Liver (tissue), 9 donors: ENCODE data around the gene TMEM217. TPM values are rescaled to one million over a fixed set of nuclear protein-coding genes. Genes with fewer than 3 reads are reported as not detected.

Source experiments
- DNase-seq: peaks from one replicate; pipeline ENCODE4 v3.0.0-alpha.2; 2017; ENCODE audit warnings: low spot score
- H3K27ac ChIP-seq, 2 donors: one replicate each; pipeline ENCODE4 v1.7.0; 2013; ENCODE audit warnings: inconsistent platforms in 2 of 2, low read length in 2 of 2, control low read depth in 1 of 2, low read depth in 1 of 2, mild to moderate bottlenecking in 1 of 2
- H3K27me3 ChIP-seq, 4 donors: one replicate each; pipeline versions ENCODE4 v1.6.1 to v1.7.0; 2013; ENCODE audit warnings: low read length in 3 of 4, inconsistent platforms in 1 of 4, mild to moderate bottlenecking in 1 of 4, moderate library complexity in 1 of 4; ENCODE audit not compliant: control insufficient read depth in 4 of 4, insufficient read depth in 4 of 4
- H3K36me3 ChIP-seq, 4 donors: one replicate each; pipeline versions ENCODE4 v1.6.1 to v1.7.0; 2013; ENCODE audit warnings: low read length in 3 of 4, mild to moderate bottlenecking in 3 of 4, low read depth in 1 of 4, moderate library complexity in 1 of 4; ENCODE audit not compliant: control insufficient read depth in 4 of 4, insufficient read depth in 3 of 4
- H3K4me1 ChIP-seq, 4 donors: one replicate each; pipeline versions ENCODE4 v1.6.1 to v1.7.0; 2013; ENCODE audit warnings: low read length in 3 of 4, mild to moderate bottlenecking in 3 of 4, moderate library complexity in 1 of 4; ENCODE audit not compliant: control insufficient read depth in 4 of 4, insufficient read depth in 4 of 4
- H3K4me3 ChIP-seq, 3 donors: one replicate each; pipeline versions ENCODE4 v1.6.1 to v1.7.0; 2013; ENCODE audit warnings: low read length in 3 of 3, control low read depth in 1 of 3, low read depth in 1 of 3, mild to moderate bottlenecking in 1 of 3
- H3K9ac ChIP-seq, 2 donors: one replicate each; pipeline ENCODE4 v1.7.0; 2013; ENCODE audit warnings: low read length in 2 of 2, mild to moderate bottlenecking in 2 of 2, moderate library complexity in 2 of 2, control low read depth in 1 of 2, low read depth in 1 of 2
- H3K9me3 ChIP-seq, 4 donors: one replicate each; pipeline versions ENCODE4 v1.6.1 to v1.7.0; 2013; ENCODE audit warnings: low read length in 3 of 4; ENCODE audit not compliant: control insufficient read depth in 4 of 4
- CTCF ChIP-seq: fragments of 150-350 bp; IDR thresholded peaks from 2 replicates; pipeline ENCODE4 v1.5.1; 2017; ENCODE audit warnings: improper control_type of control experiment, low read depth, low read length; ENCODE audit not compliant: missing input control
- EGR1 ChIP-seq, 2 donors: IDR thresholded peaks; 2 replicates each; pipeline ENCODE4 v1.6.1; 2016 to 2018; ENCODE audit warnings: antibody characterized with exemption in 2 of 2, low read depth in 2 of 2
- FOXA2 ChIP-seq: IDR thresholded peaks from 2 replicates; pipeline ENCODE4 v1.6.1; 2016; ENCODE audit warnings: antibody characterized with exemption
- HNF4A ChIP-seq, 2 donors: conservative IDR thresholded peaks; 2 replicates each; pipeline ENCODE4 v1.6.1; 2016; ENCODE audit warnings: antibody characterized with exemption in 2 of 2, mild to moderate bottlenecking in 2 of 2
- MAX ChIP-seq: IDR thresholded peaks from 2 replicates; pipeline ENCODE4 v1.6.1; 2016; ENCODE audit warnings: antibody characterized with exemption
- NR2F2 ChIP-seq: IDR thresholded peaks from 2 replicates; pipeline ENCODE4 v1.6.1; 2016; ENCODE audit warnings: antibody characterized with exemption
- RAD21 ChIP-seq, 2 donors: IDR thresholded peaks; 2 replicates each; pipeline ENCODE4 v1.6.1; 2016; ENCODE audit warnings: antibody characterized with exemption in 2 of 2, mild to moderate bottlenecking in 2 of 2
- REST ChIP-seq: IDR thresholded peaks from 2 replicates; pipeline ENCODE4 v1.6.1; 2016; ENCODE audit warnings: antibody characterized with exemption, mild to moderate bottlenecking
- SP1 ChIP-seq: IDR thresholded peaks from 2 replicates; pipeline ENCODE4 v1.6.1; 2018; ENCODE audit warnings: antibody characterized with exemption, mild to moderate bottlenecking
- ZBTB33 ChIP-seq: IDR thresholded peaks from 2 replicates; pipeline ENCODE4 v1.6.1; 2016; ENCODE audit warnings: antibody characterized with exemption
- WGBS: extraction: QIAGEN DNeasy Blood & Tissue Kit; methylation state at CpG from one replicate; pipeline ENCODE4 v1.1.7; 2013; 5-methylcytosine and 5-hydroxymethylcytosine counted together
- polyA plus RNA-seq, 2 donors: library from polyadenylated mRNA; stranded (reverse) in 1 of 2; unstranded in 1 of 2; fragments of 200-250 nt in 1 of 2; fragments of >200 nt in 1 of 2; fragmentation: Nextera tagmentation in 1 of 2; extraction: Ambion mirVana in 1 of 2; gene quantifications; one replicate each; pipeline versions ENCODE4 v1.2.1 to v1.2.3, GENCODE V29; 2013 to 2015
- total RNA-seq, 2 donors: library from RNA; depleted of rRNA; stranded (reverse); fragments of >200 nt; gene quantifications; one replicate each; pipeline ENCODE4 v1.2.3, GENCODE V29; 2014
- donor health status: healthy.
- donor health status: healthy.
- donor health status: healthy.
- donor health status: healthy.
- donor health status: healthy.

TMEM217 gene
- total and polyA plus RNA-seq, 4 donors: 0.39 to 3.2 (median 0.62) TPM

- Histone ChIP-seq H3K9me3 (no peaks in the 10 kb centered on the region), H3K4me3 (no peak overlapping the region), H3K27me3 (no peaks in the 10 kb centered on the region), H3K4me1 (peaks cover 8 to 16% (median 10%) of the 10 kb centered on the region in 4 donors), H3K27ac (peak overlapping the region; percentile 67 to 99), H3K36me3 (no peaks in the 10 kb centered on the region), H3K9ac (peak overlapping the region in 1 of 2 donors; percentile 77)
- no peak for TF ChIP-seq CTCF
- TF ChIP-seq HNF4A (conservative IDR thresholded peaks at IDR 0.05): peak; percentile 16 to 18
- DNase-seq: no peak
- WGBS: 48% methylated on average over 3 of the region's 3 CpGs
Observed at GRCh38 chr6:37243816-37244370, 14.1 kb downstream of the TMEM217 start.

GRCh38 chr6:37243131-37243815 lies 14.7 kb downstream of the TMEM217 start:
- Histone ChIP-seq H3K4me3 (no peak overlapping the region), H3K9me3 (no peaks in the 10 kb centered on the region), H3K36me3 (no peaks in the 10 kb centered on the region), H3K27ac (peak overlapping the region; percentile 22 to 99), H3K27me3 (no peaks in the 10 kb centered on the region), H3K4me1 (peaks cover 8 to 16% (median 10%) of the 10 kb centered on the region in 4 donors), H3K9ac (no peak overlapping the region)
- no peak for TF ChIP-seq SP1
- TF ChIP-seq MAX: no peak
- no peak for TF ChIP-seq FOXA2
- no peak for TF ChIP-seq CTCF
- no peak for TF ChIP-seq ZBTB33
- no peak for TF ChIP-seq EGR1 (IDR thresholded peaks at IDR 0.05; ENCODE audit: low read depth in 2 of 2)
- TF ChIP-seq HNF4A (conservative IDR thresholded peaks at IDR 0.05): no peak
- no peak for TF ChIP-seq NR2F2
- TF ChIP-seq REST: no peak
- no peak for TF ChIP-seq RAD21 (IDR thresholded peaks at IDR 0.05)
- DNase-seq: no peak
- 92% methylated on average over 8 of the region's 8 CpGs for WGBS
